Measurements from ENCODE around the gene ZSWIM5. TPM values are rescaled to one million over a fixed set of nuclear protein-coding genes. Genes with fewer than 3 reads are reported as not detected.

The ZSWIM5 gene
- total and polyA plus RNA-seq, 9 of the 15 experiments (the other 6 are each of a cell fraction or from before 2014, with no cell fraction given) = under 0.01 to 0.07 (median 0.03) TPM; not detected in 3

GRCh38 chr1:45011837-45012638, 194.4 kb downstream of the ZSWIM5 start, which contains the start of gene UROD (continued):
- TF ChIP-seq, protein P1, sequence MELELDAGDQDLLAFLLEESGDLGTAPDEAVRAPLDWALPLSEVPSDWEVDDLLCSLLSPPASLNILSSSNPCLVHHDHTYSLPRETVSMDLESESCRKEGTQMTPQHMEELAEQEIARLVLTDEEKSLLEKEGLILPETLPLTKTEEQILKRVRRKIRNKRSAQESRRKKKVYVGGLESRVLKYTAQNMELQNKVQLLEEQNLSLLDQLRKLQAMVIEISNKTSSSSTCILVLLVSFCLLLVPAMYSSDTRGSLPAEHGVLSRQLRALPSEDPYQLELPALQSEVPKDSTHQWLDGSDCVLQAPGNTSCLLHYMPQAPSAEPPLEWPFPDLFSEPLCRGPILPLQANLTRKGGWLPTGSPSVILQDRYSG (tag; conservative IDR thresholded peaks at IDR 0.05; ENCODE audit: low read depth) = 0 out of 2 replicates have a peak, but pooled peaks have one; percentile 43
- TF ChIP-seq ZZZ3 (IDR thresholded peaks at IDR 0.05) (peak; percentile 75), ZFP30 (CRISPR knock-in tag; IDR thresholded peaks at IDR 0.05; ENCODE audit: borderline replicate concordance) (no peak), SMAD3 (CRISPR knock-in tag; conservative IDR thresholded peaks at IDR 0.05) (no peak; the same call in 1 of the 2 replicates), NR2C2 (CRISPR knock-in tag; IDR thresholded peaks at IDR 0.05) (no peak), NR2C2 (tag; IDR thresholded peaks at IDR 0.05) (no peak), ZFPM2 (CRISPR knock-in tag; IDR thresholded peaks at IDR 0.05) (0 out of 2 replicates have a peak, but pooled peaks have one; percentile 69), ZNF444 (CRISPR knock-in tag; IDR thresholded peaks at IDR 0.05) (no peak), SLC30A9 (CRISPR knock-in tag; IDR thresholded peaks at IDR 0.05) (no peak), ZNF584 (CRISPR knock-in tag; IDR thresholded peaks at IDR 0.05; ENCODE audit: low read depth) (no peak; the same call in 1 of the 2 replicates), ARID2 (IDR thresholded peaks at IDR 0.05) (no peak), RBBP5 (IDR thresholded peaks at IDR 0.05; ENCODE audit: borderline replicate concordance, insufficient read depth, low read length, poor library complexity, severe bottlenecking) (peak; percentile 89), FOXO4 (CRISPR knock-in tag; IDR thresholded peaks at IDR 0.05) (peak; percentile 73; the same call in 1 of the 2 replicates), EZH2 (IDR thresholded peaks at IDR 0.05; ENCODE audit: borderline replicate concordance, low read depth, low read length) (no peak)
- TF ChIP-seq, protein P2, sequence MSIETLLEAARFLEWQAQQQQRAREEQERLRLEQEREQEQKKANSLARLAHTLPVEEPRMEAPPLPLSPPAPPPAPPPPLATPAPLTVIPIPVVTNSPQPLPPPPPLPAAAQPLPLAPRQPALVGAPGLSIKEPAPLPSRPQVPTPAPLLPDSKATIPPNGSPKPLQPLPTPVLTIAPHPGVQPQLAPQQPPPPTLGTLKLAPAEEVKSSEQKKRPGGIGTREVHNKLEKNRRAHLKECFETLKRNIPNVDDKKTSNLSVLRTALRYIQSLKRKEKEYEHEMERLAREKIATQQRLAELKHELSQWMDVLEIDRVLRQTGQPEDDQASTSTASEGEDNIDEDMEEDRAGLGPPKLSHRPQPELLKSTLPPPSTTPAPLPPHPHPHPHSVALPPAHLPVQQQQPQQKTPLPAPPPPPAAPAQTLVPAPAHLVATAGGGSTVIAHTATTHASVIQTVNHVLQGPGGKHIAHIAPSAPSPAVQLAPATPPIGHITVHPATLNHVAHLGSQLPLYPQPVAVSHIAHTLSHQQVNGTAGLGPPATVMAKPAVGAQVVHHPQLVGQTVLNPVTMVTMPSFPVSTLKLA (conservative IDR thresholded peaks at IDR 0.05) = peak in 1 of 2 experiments; percentile 56; a peak in 2 of 4 replicates
- TF ChIP-seq, protein P3, sequence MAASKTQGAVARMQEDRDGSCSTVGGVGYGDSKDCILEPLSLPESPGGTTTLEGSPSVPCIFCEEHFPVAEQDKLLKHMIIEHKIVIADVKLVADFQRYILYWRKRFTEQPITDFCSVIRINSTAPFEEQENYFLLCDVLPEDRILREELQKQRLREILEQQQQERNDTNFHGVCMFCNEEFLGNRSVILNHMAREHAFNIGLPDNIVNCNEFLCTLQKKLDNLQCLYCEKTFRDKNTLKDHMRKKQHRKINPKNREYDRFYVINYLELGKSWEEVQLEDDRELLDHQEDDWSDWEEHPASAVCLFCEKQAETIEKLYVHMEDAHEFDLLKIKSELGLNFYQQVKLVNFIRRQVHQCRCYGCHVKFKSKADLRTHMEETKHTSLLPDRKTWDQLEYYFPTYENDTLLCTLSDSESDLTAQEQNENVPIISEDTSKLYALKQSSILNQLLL (CRISPR knock-in tag; IDR thresholded peaks at IDR 0.05; ENCODE audit: borderline replicate concordance) = no peak
- TF ChIP-seq, protein P4, sequence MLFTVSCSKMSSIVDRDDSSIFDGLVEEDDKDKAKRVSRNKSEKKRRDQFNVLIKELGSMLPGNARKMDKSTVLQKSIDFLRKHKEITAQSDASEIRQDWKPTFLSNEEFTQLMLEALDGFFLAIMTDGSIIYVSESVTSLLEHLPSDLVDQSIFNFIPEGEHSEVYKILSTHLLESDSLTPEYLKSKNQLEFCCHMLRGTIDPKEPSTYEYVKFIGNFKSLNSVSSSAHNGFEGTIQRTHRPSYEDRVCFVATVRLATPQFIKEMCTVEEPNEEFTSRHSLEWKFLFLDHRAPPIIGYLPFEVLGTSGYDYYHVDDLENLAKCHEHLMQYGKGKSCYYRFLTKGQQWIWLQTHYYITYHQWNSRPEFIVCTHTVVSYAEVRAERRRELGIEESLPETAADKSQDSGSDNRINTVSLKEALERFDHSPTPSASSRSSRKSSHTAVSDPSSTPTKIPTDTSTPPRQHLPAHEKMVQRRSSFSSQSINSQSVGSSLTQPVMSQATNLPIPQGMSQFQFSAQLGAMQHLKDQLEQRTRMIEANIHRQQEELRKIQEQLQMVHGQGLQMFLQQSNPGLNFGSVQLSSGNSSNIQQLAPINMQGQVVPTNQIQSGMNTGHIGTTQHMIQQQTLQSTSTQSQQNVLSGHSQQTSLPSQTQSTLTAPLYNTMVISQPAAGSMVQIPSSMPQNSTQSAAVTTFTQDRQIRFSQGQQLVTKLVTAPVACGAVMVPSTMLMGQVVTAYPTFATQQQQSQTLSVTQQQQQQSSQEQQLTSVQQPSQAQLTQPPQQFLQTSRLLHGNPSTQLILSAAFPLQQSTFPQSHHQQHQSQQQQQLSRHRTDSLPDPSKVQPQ (CRISPR knock-in tag; IDR thresholded peaks at IDR 0.05; ENCODE audit: borderline replicate concordance) = no peak
